ENCODE results near the gene RTL10. TPM values are rescaled to one million over a fixed set of nuclear protein-coding genes. Genes with fewer than 3 reads are reported as not detected.
A peak's percentile ranks its signal among the peaks of the same experiment; 100 is the strongest.

RTL10 gene
- total RNA-seq, 1 experiment from 2014 or later: 26.7 TPM

DNA sequence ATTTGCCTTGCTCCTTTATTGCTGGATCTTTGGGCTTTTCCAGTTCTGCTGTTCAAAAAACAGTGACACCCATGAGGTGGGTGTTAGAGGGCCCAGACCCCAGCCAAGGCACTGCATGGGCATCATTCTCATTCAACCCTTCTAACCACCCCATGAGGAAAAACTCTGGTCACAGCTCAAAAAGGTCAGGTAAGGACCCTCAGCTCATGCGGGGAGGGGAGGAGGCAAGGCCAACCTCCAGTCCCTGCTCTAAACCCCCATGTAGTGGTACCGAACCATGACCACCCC is 7.4 kb downstream of the RTL10 start:
- H3K4me3 ChIP-seq (ENCODE audit: low read depth in 2 of 2, low read length in 2 of 2): no peak overlapping the region
- in situ Hi-C loops (cut with HindIII; ENCODE audit: low pct_unique_long_range_greater_than_20kb, low sequenced_read_pairs) (no loop called here), intact Hi-C loops (cut with micrococcal nuclease; ENCODE audit: unreplicated experiment) (no loop called here)
- ATAC-seq: no peak
- no peak for DNase-seq (ENCODE audit: low read depth, low spot score)
- H3K27me3 ChIP-seq (ENCODE audit: control insufficient read depth, insufficient read depth, low read length): no peaks in the 10 kb centered on the region
- peaks cover 56% of the 10 kb centered on the region for H3K4me1 ChIP-seq (ENCODE audit: control insufficient read depth, insufficient read depth, low read length)
- BruUV-seq (replicated peaks): TSS peak; percentile 61
- H3K9me3 ChIP-seq (ENCODE audit: control insufficient read depth, insufficient read depth, low read depth, low read length): no peaks in the 10 kb centered on the region
- H3K36me3 ChIP-seq (ENCODE audit: control insufficient read depth, insufficient read depth, low read length): peaks cover 2% of the 10 kb centered on the region; the same call in 1 of the 2 replicates
- ChIA-PET CTCF (no interaction called here), POLR2A (no interaction called here)
- H3K27ac ChIP-seq (ENCODE audit: low read length): no peak overlapping the region
- TF ChIP-seq TCF7L2 (IDR thresholded peaks at IDR 0.05; ENCODE audit: low read depth, low read length): no peak
- no peak for TF ChIP-seq SIN3A (IDR thresholded peaks at IDR 0.05; ENCODE audit: borderline replicate concordance, insufficient read depth, low read depth, low read length)
- TF ChIP-seq CTCF (IDR thresholded peaks at IDR 0.05): no peak
- no peak for TF ChIP-seq POLR2AphosphoS5 (IDR thresholded peaks at IDR 0.05; ENCODE audit: low read depth, low read length)
- TF ChIP-seq, protein P1, sequence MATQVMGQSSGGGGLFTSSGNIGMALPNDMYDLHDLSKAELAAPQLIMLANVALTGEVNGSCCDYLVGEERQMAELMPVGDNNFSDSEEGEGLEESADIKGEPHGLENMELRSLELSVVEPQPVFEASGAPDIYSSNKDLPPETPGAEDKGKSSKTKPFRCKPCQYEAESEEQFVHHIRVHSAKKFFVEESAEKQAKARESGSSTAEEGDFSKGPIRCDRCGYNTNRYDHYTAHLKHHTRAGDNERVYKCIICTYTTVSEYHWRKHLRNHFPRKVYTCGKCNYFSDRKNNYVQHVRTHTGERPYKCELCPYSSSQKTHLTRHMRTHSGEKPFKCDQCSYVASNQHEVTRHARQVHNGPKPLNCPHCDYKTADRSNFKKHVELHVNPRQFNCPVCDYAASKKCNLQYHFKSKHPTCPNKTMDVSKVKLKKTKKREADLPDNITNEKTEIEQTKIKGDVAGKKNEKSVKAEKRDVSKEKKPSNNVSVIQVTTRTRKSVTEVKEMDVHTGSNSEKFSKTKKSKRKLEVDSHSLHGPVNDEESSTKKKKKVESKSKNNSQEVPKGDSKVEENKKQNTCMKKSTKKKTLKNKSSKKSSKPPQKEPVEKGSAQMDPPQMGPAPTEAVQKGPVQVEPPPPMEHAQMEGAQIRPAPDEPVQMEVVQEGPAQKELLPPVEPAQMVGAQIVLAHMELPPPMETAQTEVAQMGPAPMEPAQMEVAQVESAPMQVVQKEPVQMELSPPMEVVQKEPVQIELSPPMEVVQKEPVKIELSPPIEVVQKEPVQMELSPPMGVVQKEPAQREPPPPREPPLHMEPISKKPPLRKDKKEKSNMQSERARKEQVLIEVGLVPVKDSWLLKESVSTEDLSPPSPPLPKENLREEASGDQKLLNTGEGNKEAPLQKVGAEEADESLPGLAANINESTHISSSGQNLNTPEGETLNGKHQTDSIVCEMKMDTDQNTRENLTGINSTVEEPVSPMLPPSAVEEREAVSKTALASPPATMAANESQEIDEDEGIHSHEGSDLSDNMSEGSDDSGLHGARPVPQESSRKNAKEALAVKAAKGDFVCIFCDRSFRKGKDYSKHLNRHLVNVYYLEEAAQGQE (IDR thresholded peaks at IDR 0.05; ENCODE audit: insufficient read depth in 1 of 2, low read depth in 2 of 2, low read length in 1 of 2): no peak

- no peak for DNase-seq (ENCODE audit: low read depth, low spot score)
- intact Hi-C loops (cut with micrococcal nuclease; ENCODE audit: unreplicated experiment): no loop called here
- ChIA-PET CTCF (interaction anchor here (0.7 kb wide), 1 partner anchor 67 kb away, joined by 3 read pairs; no protein-coding TSS in a partner anchor), POLR2A (no interaction called here)
- ATAC-seq: no peak
- Histone ChIP-seq H3K4me1 (ENCODE audit: control insufficient read depth, insufficient read depth, low read length) (peaks cover 52% of the 10 kb centered on the region), H3K9me3 (ENCODE audit: control insufficient read depth, insufficient read depth, low read depth, low read length) (no peaks in the 10 kb centered on the region), H3K36me3 (ENCODE audit: control insufficient read depth, insufficient read depth, low read length) (peaks cover 2% of the 10 kb centered on the region; the same call in 1 of the 2 replicates), H3K27me3 (ENCODE audit: control insufficient read depth, insufficient read depth, low read length) (no peaks in the 10 kb centered on the region), H3K4me3 (ENCODE audit: low read depth in 2 of 2, low read length in 2 of 2) (no peak overlapping the region), H3K27ac (ENCODE audit: low read length) (no peak overlapping the region)
- BruUV-seq (replicated peaks): no TSS peak
- TF ChIP-seq, protein P1 (IDR thresholded peaks at IDR 0.05; ENCODE audit: insufficient read depth in 1 of 2, low read depth in 2 of 2, low read length in 1 of 2): no peak
- no peak for TF ChIP-seq SIN3A (IDR thresholded peaks at IDR 0.05; ENCODE audit: borderline replicate concordance, insufficient read depth, low read depth, low read length)
- no peak for TF ChIP-seq TCF7L2 (IDR thresholded peaks at IDR 0.05; ENCODE audit: low read depth, low read length)
- no peak for TF ChIP-seq POLR2AphosphoS5 (IDR thresholded peaks at IDR 0.05; ENCODE audit: low read depth, low read length)
- TF ChIP-seq CTCF (IDR thresholded peaks at IDR 0.05): no peak
- in situ Hi-C loops (cut with HindIII; ENCODE audit: low pct_unique_long_range_greater_than_20kb, low sequenced_read_pairs): no loop called here
Measured at GRCh38 chr22:19846620-19847344, 7.9 kb downstream of the RTL10 start.
